Smooth muscle cell (in vitro differentiated cells): ENCODE data around the gene LRRC10B. TPM values are rescaled to one million over a fixed set of nuclear protein-coding genes. Genes with fewer than 3 reads are reported as not detected.
A peak's percentile ranks its signal among the peaks of the same experiment; 100 is the strongest.
"Not testable (repeated sequence)": the region's sequence is repeated elsewhere in the genome, so short reads cannot be mapped to it uniquely, and the experiment has no call there.

Experiments used
- DNase-seq: peaks from one replicate; lab custom pipeline; 2025; ENCODE audit not compliant: unreplicated experiment; lab: John Stamatoyannopoulos, UW
- H2AFZ ChIP-seq: fragments of 200-600 bp; sonication (generic); 2 replicates; pipeline ENCODE4 v1.6.0; 2016; ENCODE audit warnings: antibody characterized with exemption, low read depth, mild to moderate bottlenecking
- H3F3A ChIP-seq: fragments of 200-600 bp; sonication (generic); 2 replicates; pipeline ENCODE4 v1.6.0; 2017; ENCODE audit warnings: antibody characterized with exemption, low read depth
- H3K27ac ChIP-seq: fragments of 200-600 bp; sonication (generic); 2 replicates; pipeline ENCODE4 v1.5.1; 2016; ENCODE audit warnings: low read depth, mild to moderate bottlenecking
- H3K27me3 ChIP-seq: fragments of 200-600 bp; sonication (generic); 2 replicates; pipeline ENCODE4 v1.6.1; 2016; ENCODE audit warnings: low read depth, mild to moderate bottlenecking
- H3K36me3 ChIP-seq: fragments of 200-600 bp; sonication (generic); 2 replicates; pipeline ENCODE4 v1.5.1; 2016; ENCODE audit warnings: low read depth
- H3K4me1 ChIP-seq: fragments of 200-600 bp; sonication (generic); 2 replicates; pipeline ENCODE4 v1.5.1; 2016; ENCODE audit warnings: low read depth
- H3K4me2 ChIP-seq: fragments of 200-600 bp; sonication (generic); 2 replicates; pipeline ENCODE4 v1.6.0; 2016; ENCODE audit warnings: mild to moderate bottlenecking
- H3K4me3 ChIP-seq: fragments of 200-600 bp; sonication (generic); 2 replicates; pipeline ENCODE4 v1.5.1; 2016; ENCODE audit warnings: mild to moderate bottlenecking
- H3K79me2 ChIP-seq: fragments of 200-600 bp; sonication (generic); 2 replicates; pipeline ENCODE4 v1.6.0; 2016; ENCODE audit warnings: low read depth, mild to moderate bottlenecking
- H3K9ac ChIP-seq: fragments of 200-600 bp; sonication (generic); 2 replicates; pipeline ENCODE4 v1.6.0; 2016; ENCODE audit warnings: low read depth
- H3K9me3 ChIP-seq: fragments of 200-600 bp; sonication (generic); replicated peaks from 2 replicates; pipeline ENCODE4 v1.5.1; 2016; ENCODE audit warnings: low read depth
- H4K20me1 ChIP-seq: fragments of 200-600 bp; sonication (generic); 2 replicates; pipeline ENCODE4 v1.6.0; 2016; ENCODE audit warnings: low read depth
- CTCF ChIP-seq: fragments of 200-600 bp; sonication (generic); IDR thresholded peaks from 2 replicates; pipeline ENCODE4 v1.5.1; 2017; ENCODE audit warnings: borderline replicate concordance, mild to moderate bottlenecking, antibody characterized with exemption; ENCODE audit not compliant: insufficient read depth, poor library complexity, severe bottlenecking
- WGBS: methylation state at CpG from one replicate; pipeline ENCODE4 v1.1.7; 2016; ENCODE audit warnings: low lambda C conversion rate; 5-methylcytosine and 5-hydroxymethylcytosine counted together
- polyA plus RNA-seq: library from polyadenylated mRNA; unstranded; fragments of >200 nt; fragmentation: Nextera tagmentation; extraction: Ambion mirVana; gene quantifications from 2 replicates; pipeline ENCODE4 v1.2.1, GENCODE V29; 2016
- total RNA-seq: library from RNA; depleted of rRNA; stranded (reverse); fragments of >200 nt; gene quantifications from 2 replicates; pipeline ENCODE4 v1.2.3, GENCODE V29; 2014

The LRRC10B gene
- total and polyA plus RNA-seq, 2 experiments from 2014 or later = 0.11 to 2.2 TPM

GRCh38 chr11:61477727-61478148, 30.8 kb upstream of the LRRC10B start:
- no peaks in the 10 kb centered on the region for H3K4me1 ChIP-seq
- no peak overlapping the region for H2AFZ ChIP-seq
- peaks cover 81% of the 10 kb centered on the region for H4K20me1 ChIP-seq
- TF ChIP-seq CTCF = peak; percentile 93
- no peak for DNase-seq
- H3K79me2 ChIP-seq = no peaks in the 10 kb centered on the region
- no peak overlapping the region for H3K27ac ChIP-seq
- H3K4me3 ChIP-seq = no peak overlapping the region
- H3K36me3 ChIP-seq = no peaks in the 10 kb centered on the region
- H3K9ac ChIP-seq = no peak overlapping the region
- H3K27me3 ChIP-seq = no peaks in the 10 kb centered on the region
- H3K4me2 ChIP-seq = no peak overlapping the region
- WGBS = 6% methylated on average over 18 of the region's 18 CpGs
- peaks cover 7% of the 10 kb centered on the region for H3F3A ChIP-seq
- H3K9me3 ChIP-seq = no peaks in the 10 kb centered on the region

- peaks cover 71% of the 10 kb centered on the region for H4K20me1 ChIP-seq
- not testable (repeated sequence) for H2AFZ ChIP-seq, H3K4me3 ChIP-seq, H3K27ac ChIP-seq, DNase-seq, H3K79me2 ChIP-seq, H3F3A ChIP-seq, H3K4me2 ChIP-seq, H3K9ac ChIP-seq, H3K27me3 ChIP-seq, H3K4me1 ChIP-seq, H3K9me3 ChIP-seq, H3K36me3 ChIP-seq
- 95% methylated on average over 11 of the region's 11 CpGs for whole genome bisulfite sequencing
These were observed 29.0 kb upstream of the LRRC10B start for GRCh38 chr11:61479360-61480058.

GRCh38 chr11:61480261-61480993, 28.1 kb upstream of the LRRC10B start:
- Histone ChIP-seq H2AFZ (no peak overlapping the region), H3K4me3 (no peak overlapping the region), H3K27me3 (no peaks in the 10 kb centered on the region), H3K9ac (no peak overlapping the region), H4K20me1 (peaks cover 62% of the 10 kb centered on the region), H3K4me1 (no peaks in the 10 kb centered on the region), H3K27ac (no peak overlapping the region), H3K79me2 (no peaks in the 10 kb centered on the region), H3K9me3 (no peaks in the 10 kb centered on the region), H3F3A (no peaks in the 10 kb centered on the region), H3K36me3 (no peaks in the 10 kb centered on the region), H3K4me2 (no peak overlapping the region)
- no peak for TF ChIP-seq CTCF
- DNase-seq = no peak
- WGBS = 72% methylated on average over 15 of the region's 15 CpGs

- H3K9ac ChIP-seq = no peak overlapping the region
- no peaks in the 10 kb centered on the region for H3K27me3 ChIP-seq
- H3K9me3 ChIP-seq = no peaks in the 10 kb centered on the region
- no peaks in the 10 kb centered on the region for H3K36me3 ChIP-seq
- no peak for TF ChIP-seq CTCF
- H2AFZ ChIP-seq = no peak overlapping the region
- H3K79me2 ChIP-seq = no peaks in the 10 kb centered on the region
- WGBS = 35% methylated on average over 7 of the region's 7 CpGs
- H3K4me3 ChIP-seq = no peak overlapping the region
- H4K20me1 ChIP-seq = peaks cover 56% of the 10 kb centered on the region
- H3K4me2 ChIP-seq = no peak overlapping the region
- no peaks in the 10 kb centered on the region for H3K4me1 ChIP-seq
- DNase-seq = no peak
- no peaks in the 10 kb centered on the region for H3F3A ChIP-seq
- H3K27ac ChIP-seq = no peak overlapping the region
These were observed 27.6 kb upstream of the LRRC10B start for GRCh38 chr11:61480994-61481335.
